HG03066 (cell line): ENCODE results near the gene CAMK2N2.

Experiments used
- ATAC-seq: cut with Tn5 transposase; IDR thresholded peaks from one replicate; pipeline ENCODE4 v1.9.1; 2021; ENCODE audit warnings: low read depth; ENCODE audit not compliant: unreplicated experiment

Gene CAMK2N2

DNA sequence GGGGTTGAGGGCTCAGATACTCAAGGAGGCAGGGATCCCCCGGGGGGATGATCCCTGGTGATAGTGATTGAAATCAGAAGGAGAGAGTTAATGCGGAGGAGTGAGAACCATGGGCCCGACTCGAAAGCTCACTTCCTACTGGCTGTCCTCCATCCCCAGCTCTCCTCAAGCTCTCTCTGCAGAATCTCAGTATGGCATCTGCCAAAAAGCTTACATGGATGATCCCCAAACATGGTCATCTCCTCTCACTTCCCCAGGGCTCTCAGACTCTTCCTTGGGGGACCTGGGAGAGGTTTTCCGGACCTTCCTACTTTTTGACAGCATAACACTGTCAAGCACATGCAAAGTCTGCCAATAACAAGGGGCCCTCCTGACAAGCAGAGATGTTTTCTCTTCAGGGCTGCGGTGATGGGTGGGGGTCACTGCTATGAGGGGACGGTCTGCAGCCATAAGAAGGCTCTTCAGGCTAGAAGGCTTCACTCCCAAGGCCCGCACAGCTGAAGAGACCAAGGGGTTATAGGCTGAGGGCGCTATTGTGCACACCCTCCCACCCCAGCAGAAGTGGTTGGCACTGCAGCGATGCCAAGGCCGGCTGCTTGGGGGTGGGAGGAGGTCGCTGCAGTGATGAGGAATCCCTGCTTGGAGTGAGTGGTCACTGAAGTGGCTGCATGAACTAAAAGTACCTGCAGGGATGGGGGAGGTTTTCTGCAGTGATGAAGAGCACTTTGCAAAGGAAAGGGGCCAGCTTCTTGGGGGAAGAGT lies 32.8 kb downstream of the CAMK2N2 start:
- ATAC-seq = no peak

DNA sequence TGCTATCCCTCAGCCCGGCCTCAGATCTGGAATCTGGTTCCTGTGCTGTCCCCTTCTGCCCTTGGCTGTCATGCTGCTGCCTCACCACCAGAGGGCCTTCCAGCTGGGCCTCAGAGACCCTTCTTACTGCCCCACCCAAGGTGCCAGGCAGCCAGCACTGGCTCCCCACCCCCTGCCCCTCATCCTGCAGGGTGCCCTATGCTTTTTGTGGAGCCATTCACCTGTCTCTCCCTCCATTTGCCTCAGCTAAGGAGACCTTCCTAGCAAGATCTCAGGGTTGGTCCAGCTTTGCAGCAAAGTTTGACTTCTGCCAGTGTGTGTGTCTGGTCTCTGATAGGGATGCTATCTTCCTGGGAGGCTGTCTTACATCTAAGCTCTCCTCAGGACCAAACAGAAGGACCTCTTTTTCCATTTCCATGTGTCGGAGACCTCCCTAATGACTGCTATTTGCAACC lies 33.8 kb downstream of the CAMK2N2 start:
- no peak for ATAC-seq

DNA sequence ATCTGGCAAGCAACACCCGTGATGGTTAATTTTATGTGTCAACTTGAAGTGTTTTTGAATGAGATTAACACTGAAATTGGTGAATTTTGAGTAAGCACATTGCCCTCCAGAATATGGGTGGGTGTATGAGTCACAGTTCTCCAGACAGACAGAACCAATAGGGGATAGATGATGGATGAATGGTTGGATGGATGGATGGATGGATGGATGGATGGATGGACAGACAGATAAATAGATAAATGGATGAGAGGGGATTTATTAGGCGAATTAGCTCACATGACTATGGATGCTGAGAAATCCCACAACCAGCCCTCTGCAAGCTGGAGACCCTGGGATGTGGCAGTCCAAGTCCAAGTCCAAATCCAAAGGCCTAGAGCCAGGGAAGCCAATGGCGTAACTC lies 37.4 kb downstream of the CAMK2N2 start:
- no peak for ATAC-seq

DNA sequence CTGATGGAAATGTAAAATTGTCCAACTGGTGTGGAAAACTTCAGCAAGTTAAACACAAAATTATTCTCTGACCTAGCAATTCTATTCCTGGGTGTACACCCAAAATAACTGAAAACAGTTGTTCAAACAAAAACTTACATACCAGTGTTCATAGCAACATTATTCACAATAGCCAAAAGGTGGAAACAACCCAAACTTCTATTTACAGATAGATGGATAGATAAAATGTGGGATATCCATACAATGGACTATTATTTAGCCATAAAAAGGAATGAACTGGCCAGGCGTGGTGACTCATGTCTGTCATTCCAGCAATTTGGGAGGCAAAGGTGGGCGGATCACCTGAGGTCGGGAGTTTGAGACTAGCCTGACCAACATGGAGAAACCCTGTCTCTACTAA lies 38.8 kb downstream of the CAMK2N2 start:
- ATAC-seq = no peak

DNA sequence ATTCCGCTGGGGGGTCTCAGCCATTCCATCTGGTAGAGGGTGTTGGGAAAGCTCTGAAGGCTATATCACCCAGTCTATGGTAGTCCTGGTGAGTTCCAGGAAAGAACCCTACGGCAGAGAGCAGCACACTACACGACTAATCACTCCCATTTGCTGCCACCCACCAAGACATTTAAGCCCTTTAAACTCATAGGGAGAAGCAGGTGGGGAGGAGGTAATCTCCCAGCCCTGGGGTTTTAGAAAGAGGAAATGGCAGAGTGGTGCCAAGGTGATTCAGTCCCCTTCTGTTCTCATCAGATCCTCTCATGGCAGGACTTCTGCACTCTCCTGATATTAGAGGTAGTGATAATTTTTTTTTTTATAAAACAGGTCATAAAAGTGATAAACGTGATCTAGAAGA lies 42.5 kb downstream of the CAMK2N2 start:
- ATAC-seq = no peak

DNA sequence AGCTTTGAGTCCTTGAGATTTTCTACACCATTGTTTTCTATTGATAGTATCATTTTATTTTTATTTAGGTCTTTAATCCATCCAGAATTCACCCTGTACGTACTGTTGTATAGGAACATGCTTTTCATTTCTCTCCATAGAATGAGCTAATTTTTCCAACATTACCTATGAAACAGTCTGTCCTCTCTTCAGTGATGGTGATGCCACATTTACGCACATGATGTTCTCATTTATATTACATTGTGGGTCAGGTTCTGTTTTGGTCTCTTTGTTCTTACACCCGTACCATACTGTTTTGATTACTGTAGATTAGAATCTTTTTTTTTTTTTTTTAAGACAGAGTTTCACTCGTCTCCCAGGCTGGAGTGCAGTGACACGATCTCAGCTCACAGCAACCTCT lies 49.6 kb downstream of the CAMK2N2 start:
- no peak for ATAC-seq

DNA sequence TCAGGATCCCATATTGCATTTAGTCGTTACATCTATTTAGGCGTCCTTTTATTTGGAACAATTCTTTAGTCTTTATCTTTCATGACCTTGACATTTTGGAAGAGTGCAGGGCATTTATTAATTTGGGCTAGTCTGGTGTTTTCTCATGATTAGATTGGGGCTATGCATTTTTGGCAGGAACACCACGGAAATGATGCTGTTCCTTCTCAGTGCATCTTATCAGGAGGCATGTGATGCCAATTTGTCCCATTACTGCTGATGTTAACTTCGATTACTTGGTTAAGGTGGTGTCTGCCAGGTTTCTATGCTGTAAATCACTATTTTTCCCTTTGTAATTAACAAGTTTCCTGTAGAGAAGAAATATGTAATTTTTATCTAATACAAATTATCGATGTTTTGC lies 50.1 kb downstream of the CAMK2N2 start:
- no peak for ATAC-seq
